Left lung (tissue), 10 donors: ENCODE results near the gene APEH. TPM values are rescaled to one million over a fixed set of nuclear protein-coding genes. Genes with fewer than 3 reads are reported as not detected.

Source experiments
- ATAC-seq: fragments of 200-7000 bp; cut with Tn5 transposase; one replicate; pipeline ENCODE4 v1.9.1; 2020; ENCODE audit warnings: moderate library complexity
- DNase-seq, 4 donors: peaks; one replicate each; pipeline ENCODE4 v3.0.0-alpha.2; 2013 to 2020
- H3K27ac ChIP-seq, 2 donors: fragments of 200-600 bp; sonication (generic) in 1 of 2; one replicate each; pipeline versions ENCODE4 v1.5.0 to v1.8.0; 2020 to 2021
- H3K27me3 ChIP-seq, 2 donors: fragments of 200-600 bp; sonication (generic) in 1 of 2; one replicate each; pipeline versions ENCODE4 v1.5.0 to v1.8.0; 2020 to 2021
- H3K36me3 ChIP-seq, 2 donors: fragments of 200-600 bp; sonication (generic) in 1 of 2; one replicate each; pipeline versions ENCODE4 v1.5.0 to v1.8.0; 2020 to 2021
- H3K4me1 ChIP-seq, 2 donors: fragments of 200-600 bp; one replicate each; pipeline ENCODE4 v1.8.0; 2021
- H3K4me3 ChIP-seq, 2 donors: fragments of 200-600 bp; sonication (generic) in 1 of 2; one replicate each; pipeline versions ENCODE4 v1.5.0 to v1.8.0; 2020 to 2021; ENCODE audit warnings: mild to moderate bottlenecking in 1 of 2
- H3K9me3 ChIP-seq, 2 donors: fragments of 200-600 bp; sonication (generic) in 1 of 2; one replicate each; pipeline versions ENCODE4 v1.5.0 to v1.8.0; 2020 to 2021
- intact Hi-C, 2 donors: fragments of 100-400 bp; cut with DNase I; formaldehyde crosslinking; loops; one replicate each; pipeline versions ENCODE4 v1.11.2 to v1.14.2; 2022
- polyA plus RNA-seq, 6 donors: library from polyadenylated mRNA; unstranded; fragments of 120-200 nt; gene quantifications; one replicate each; pipeline ENCODE4 v1.2.1, GENCODE V29; 2013; ENCODE audit not compliant: insufficient read length in 6 of 6
- total RNA-seq, 2 donors: library from RNA; stranded (reverse); fragmentation: NEBNext Ultra II Directional; extraction: Animal tissue kit (Norgen Biotek cat#: 25700); gene quantifications; one replicate each; pipeline ENCODE4 v1.2.1, GENCODE V29; 2021
- TF ChIP-seq, protein P1 (sequence below), 2 donors: fragments of 200-600 bp; sonication (generic) in 1 of 2; IDR thresholded peaks; one replicate each; pipeline versions ENCODE4 v1.5.0 to v1.8.0; 2021; ENCODE audit warnings: antibody characterized with exemption in 2 of 2
- donor health status: DM: no; HTN: yes; CAD: no.
- donor health status: DM: no; HTN: no; CAD: no.

The APEH gene
- total and polyA plus RNA-seq, 8 donors, result 88.6 to 122 (median 105) TPM

DNA sequence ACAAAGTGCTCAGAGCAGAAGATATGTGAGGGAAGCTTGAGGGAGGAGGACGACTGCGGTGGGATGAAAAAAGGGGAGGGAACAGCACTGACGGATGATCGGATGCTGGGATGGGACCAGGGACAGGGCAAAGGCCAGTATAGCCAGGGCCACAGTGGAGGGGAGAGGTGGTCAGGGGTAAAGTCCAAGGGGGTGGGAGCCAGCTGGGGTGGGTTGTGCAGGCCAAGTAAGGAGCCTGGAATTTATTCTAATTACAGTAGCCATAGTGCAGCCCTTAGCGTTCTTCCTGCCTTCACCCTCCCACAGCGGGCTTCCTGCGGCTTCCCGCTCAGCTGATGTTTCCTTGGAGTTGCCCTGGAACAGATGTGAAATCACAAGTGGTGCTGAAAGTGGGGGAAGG is 7.6 kb upstream of the APEH start:
- no peak overlapping the region for H3K27ac ChIP-seq
- H3K9me3 ChIP-seq, result no peaks in the 10 kb centered on the region
- H3K27me3 ChIP-seq, result no peaks in the 10 kb centered on the region
- H3K4me1 ChIP-seq, result no peaks in the 10 kb centered on the region
- intact Hi-C loops, result no loop called here
- DNase-seq (no peak), ATAC-seq (no peak)
- TF ChIP-seq, protein P1, sequence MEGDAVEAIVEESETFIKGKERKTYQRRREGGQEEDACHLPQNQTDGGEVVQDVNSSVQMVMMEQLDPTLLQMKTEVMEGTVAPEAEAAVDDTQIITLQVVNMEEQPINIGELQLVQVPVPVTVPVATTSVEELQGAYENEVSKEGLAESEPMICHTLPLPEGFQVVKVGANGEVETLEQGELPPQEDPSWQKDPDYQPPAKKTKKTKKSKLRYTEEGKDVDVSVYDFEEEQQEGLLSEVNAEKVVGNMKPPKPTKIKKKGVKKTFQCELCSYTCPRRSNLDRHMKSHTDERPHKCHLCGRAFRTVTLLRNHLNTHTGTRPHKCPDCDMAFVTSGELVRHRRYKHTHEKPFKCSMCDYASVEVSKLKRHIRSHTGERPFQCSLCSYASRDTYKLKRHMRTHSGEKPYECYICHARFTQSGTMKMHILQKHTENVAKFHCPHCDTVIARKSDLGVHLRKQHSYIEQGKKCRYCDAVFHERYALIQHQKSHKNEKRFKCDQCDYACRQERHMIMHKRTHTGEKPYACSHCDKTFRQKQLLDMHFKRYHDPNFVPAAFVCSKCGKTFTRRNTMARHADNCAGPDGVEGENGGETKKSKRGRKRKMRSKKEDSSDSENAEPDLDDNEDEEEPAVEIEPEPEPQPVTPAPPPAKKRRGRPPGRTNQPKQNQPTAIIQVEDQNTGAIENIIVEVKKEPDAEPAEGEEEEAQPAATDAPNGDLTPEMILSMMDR (IDR thresholded peaks at IDR 0.05), result no peak
- no peaks in the 10 kb centered on the region for H3K36me3 ChIP-seq
- H3K4me3 ChIP-seq, result no peak overlapping the region

DNA sequence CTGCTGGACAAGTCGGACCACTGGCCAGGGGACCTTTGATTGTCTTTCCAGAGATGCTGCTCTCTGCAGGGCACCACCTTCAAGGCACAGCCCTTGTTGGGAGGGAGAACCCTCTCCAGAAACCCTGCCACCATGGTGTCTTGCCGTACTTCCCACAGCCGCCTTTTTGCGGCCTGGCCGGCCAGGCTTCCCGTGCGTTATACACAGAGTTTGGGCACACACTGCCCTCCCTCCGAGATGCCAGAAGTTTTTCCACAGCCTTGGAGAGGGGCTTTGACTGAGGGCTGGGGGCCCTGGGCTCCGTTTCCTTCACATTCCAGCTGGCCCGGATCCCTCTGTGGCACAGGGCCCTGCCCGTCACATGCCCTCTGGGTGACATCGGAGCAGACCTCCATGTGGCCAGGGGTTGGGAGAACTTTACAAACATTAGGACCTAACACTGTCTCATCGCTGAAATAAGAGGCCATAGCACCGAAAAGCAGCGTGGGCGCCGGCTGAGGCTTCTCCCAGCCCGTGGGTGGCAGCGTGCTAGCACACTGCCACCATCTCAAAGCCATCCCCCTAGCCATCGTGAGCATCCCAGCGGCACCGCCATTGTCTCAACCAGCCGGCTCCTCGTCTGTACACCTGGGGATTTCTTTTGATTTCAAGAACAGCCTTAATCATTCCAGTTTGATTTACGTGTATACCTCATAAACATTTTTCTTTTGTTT is 6.3 kb upstream of the APEH start:
- H3K4me1 ChIP-seq, result peaks cover 0 to 6% of the 10 kb centered on the region in 2 donors
- ATAC-seq (no peak), DNase-seq (no peak)
- intact Hi-C loops, result no loop called here
- H3K27ac ChIP-seq, result no peak overlapping the region
- no peaks in the 10 kb centered on the region for H3K27me3 ChIP-seq
- H3K36me3 ChIP-seq, result no peaks in the 10 kb centered on the region
- no peaks in the 10 kb centered on the region for H3K9me3 ChIP-seq
- TF ChIP-seq, protein P1 (IDR thresholded peaks at IDR 0.05), result no peak
- no peak overlapping the region for H3K4me3 ChIP-seq

DNA sequence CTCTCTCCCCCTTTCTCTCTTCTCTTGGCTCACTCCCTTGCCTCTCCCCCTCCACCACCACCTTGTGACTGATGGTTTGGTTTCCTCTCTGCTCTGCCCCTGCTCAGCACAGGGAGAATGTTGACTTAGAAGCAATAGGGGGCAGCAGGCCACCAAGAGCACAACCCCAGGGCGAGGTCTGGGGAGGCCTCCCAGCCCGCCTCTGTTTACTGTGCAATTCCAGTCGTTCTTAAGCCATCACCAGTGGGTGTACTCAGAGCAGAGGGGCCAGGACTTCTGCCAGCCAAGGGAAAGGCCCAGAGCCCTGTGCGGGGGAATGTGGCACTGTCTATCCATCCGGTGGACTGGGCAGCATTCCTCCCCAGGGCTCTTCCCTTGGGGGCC is 5.7 kb upstream of the APEH start:
- ATAC-seq, result no peak
- intact Hi-C loops, result no loop called here

DNA sequence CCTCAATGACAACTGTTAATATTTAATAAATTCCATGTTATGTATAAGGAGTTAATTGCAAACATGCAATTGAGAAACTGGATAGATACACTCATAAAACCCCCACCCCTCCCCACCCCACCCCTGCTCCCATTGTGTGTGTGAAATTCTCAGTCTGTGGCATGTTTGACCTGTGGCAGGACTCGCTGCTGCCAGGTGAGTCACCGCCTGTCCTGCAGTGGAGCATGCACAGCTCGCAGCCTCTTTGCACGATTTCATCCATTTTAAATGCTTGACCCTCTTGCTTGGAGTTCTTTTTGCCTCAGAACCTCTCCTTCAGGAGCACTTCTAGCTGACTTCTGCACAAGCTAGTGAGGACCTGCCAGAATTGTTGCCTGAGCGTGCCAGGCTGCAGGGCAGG is 5.3 kb upstream of the APEH start:
- ATAC-seq (no peak), DNase-seq (no peak)
- peaks cover 0 to 11% of the 10 kb centered on the region in 2 donors for H3K4me1 ChIP-seq
- no peak overlapping the region for H3K4me3 ChIP-seq
- TF ChIP-seq, protein P1 (IDR thresholded peaks at IDR 0.05), result no peak
- H3K27me3 ChIP-seq, result no peaks in the 10 kb centered on the region
- intact Hi-C loops, result no loop called here
- no peaks in the 10 kb centered on the region for H3K9me3 ChIP-seq
- H3K27ac ChIP-seq, result no peak overlapping the region
- H3K36me3 ChIP-seq, result no peaks in the 10 kb centered on the region

More for the DNA sequence above, 5.7 kb upstream of the APEH start:
- H3K4me3 ChIP-seq, result no peak overlapping the region
- TF ChIP-seq, protein P1 (IDR thresholded peaks at IDR 0.05), result no peak
- H3K4me1 ChIP-seq, result peaks cover 0 to 10% of the 10 kb centered on the region in 2 donors
- DNase-seq, result no peak
- no peak overlapping the region for H3K27ac ChIP-seq
- no peaks in the 10 kb centered on the region for H3K27me3 ChIP-seq
- no peaks in the 10 kb centered on the region for H3K36me3 ChIP-seq
- no peaks in the 10 kb centered on the region for H3K9me3 ChIP-seq

DNA sequence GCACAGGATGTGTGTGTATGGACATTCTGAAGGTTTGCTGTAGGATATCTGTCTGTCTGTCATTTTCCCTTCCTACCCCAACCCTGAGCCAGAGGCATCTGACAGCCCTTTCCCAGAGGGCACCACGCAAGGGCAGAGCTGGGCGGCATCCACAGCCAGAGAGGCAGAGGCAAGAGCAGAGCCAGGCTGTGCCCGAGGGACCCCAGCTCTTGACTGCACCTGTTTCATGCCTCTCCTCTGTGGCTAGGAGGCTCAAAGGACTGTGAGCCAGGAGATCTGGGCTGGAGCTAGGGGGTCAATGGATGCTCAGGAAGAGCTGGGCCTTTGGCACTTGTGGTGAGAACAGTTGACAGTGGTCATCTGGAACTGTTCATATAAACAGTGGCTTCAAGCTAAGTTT is 4.8 kb upstream of the APEH start:
- TF ChIP-seq, protein P1 (IDR thresholded peaks at IDR 0.05), result no peak
- Histone ChIP-seq H3K36me3 (no peaks in the 10 kb centered on the region), H3K4me3 (no peak overlapping the region), H3K27me3 (no peaks in the 10 kb centered on the region), H3K27ac (no peak overlapping the region), H3K4me1 (peaks cover 0 to 11% of the 10 kb centered on the region in 2 donors), H3K9me3 (no peaks in the 10 kb centered on the region)
- intact Hi-C loops, result no loop called here
- ATAC-seq, result no peak
- DNase-seq, result no peak
